Gastrocnemius medialis (tissue), 4 donors: ENCODE results near the gene OR2T11. TPM values are rescaled to one million over a fixed set of nuclear protein-coding genes. Genes with fewer than 3 reads are reported as not detected.

Experiments used
- ATAC-seq, 2 donors: fragments of 150-250 bp; one replicate each; pipeline ENCODE4 v1.9.1; 2016
- DNase-seq, 2 donors: peaks; one replicate each; pipeline ENCODE4 v3.0.0-alpha.2; 2019
- H3K27ac ChIP-seq, 4 donors: fragments of 200-600 bp; sonication (generic); 1 replicate in 1 of 4; 2 replicates in 3 of 4; pipeline ENCODE4 v1.5.1; 2016 to 2018; ENCODE audit warnings: mild to moderate bottlenecking in 2 of 4, moderate library complexity in 1 of 4
- H3K27me3 ChIP-seq, 3 donors: fragments of 200-600 bp; sonication (generic) in 2 of 3; 1 replicate in 1 of 3; 2 replicates in 2 of 3; pipeline versions ENCODE4 v1.5.1 to v1.6.0; 2016 to 2019; ENCODE audit warnings: mild to moderate bottlenecking in 1 of 3, moderate library complexity in 1 of 3
- H3K36me3 ChIP-seq, 2 donors: fragments of 200-600 bp; sonication (generic) in 1 of 2; one replicate each; pipeline ENCODE4 v1.5.1; 2017 to 2018
- H3K4me1 ChIP-seq, 2 donors: fragments of 200-600 bp; sonication (generic) in 1 of 2; one replicate each; pipeline ENCODE4 v1.5.1; 2016 to 2017; ENCODE audit warnings: mild to moderate bottlenecking in 2 of 2
- H3K4me3 ChIP-seq, 4 donors: fragments of 200-600 bp; sonication (generic) in 3 of 4; 1 replicate in 1 of 4; 2 replicates in 3 of 4; pipeline ENCODE4 v1.5.1; 2016 to 2019; ENCODE audit warnings: mild to moderate bottlenecking in 2 of 4
- H3K9me3 ChIP-seq, 3 donors: fragments of 200-600 bp; sonication (generic) in 2 of 3; 1 replicate in 1 of 3; 2 replicates in 2 of 3; pipeline ENCODE4 v1.5.1; 2016 to 2019
- CTCF ChIP-seq, 5 experiments: fragments of 450-650 bp in 3 of 5; fragments of 200-600 bp in 2 of 5; sonication (generic) in 2 of 5; IDR thresholded peaks in 4 of 5; conservative IDR thresholded peaks in 1 of 5; 1 replicate in 4 of 5; 2 replicates in 1 of 5; pipeline ENCODE4 v1.5.1; 2016 to 2019; ENCODE audit warnings: antibody characterized with exemption in 5 of 5, mild to moderate bottlenecking in 3 of 5, moderate library complexity in 3 of 5
- POLR2A ChIP-seq, 2 donors: fragments of 450-650 bp; IDR thresholded peaks; one replicate each; pipeline ENCODE4 v1.6.1; 2017; ENCODE audit warnings: antibody characterized with exemption in 2 of 2, mild to moderate bottlenecking in 2 of 2, moderate library complexity in 2 of 2
- in situ Hi-C, 4 donors: fragments of 200-750 bp; cut with MboI; loops; one replicate each; pipeline versions ENCODE4 v1.15.0 to v1.8.0; 2017; ENCODE audit warnings: low sequenced_read_pairs in 4 of 4
- intact Hi-C: fragments of 100-400 bp; cut with DNase I; formaldehyde crosslinking; loops from one replicate; pipeline ENCODE4 v1.15.1; 2023; ENCODE audit warnings: low total_unique reads
- total RNA-seq, 4 donors: library from RNA; depleted of rRNA; stranded (reverse); fragments of >200 nt; gene quantifications; one replicate each; pipeline versions ENCODE4 v1.1.0 to v1.2.3, GENCODE V29; 2016

OR2T11 gene
- total RNA-seq, 4 donors from 2014 or later, result not detected

GRCh38 chr1:248621770-248622169 is 13.1 kb downstream of the OR2T11 start:
- Histone ChIP-seq H3K36me3 (no peaks in the 10 kb centered on the region), H3K9me3 (no peaks in the 10 kb centered on the region), H3K27ac (no peak overlapping the region), H3K27me3 (no peaks in the 10 kb centered on the region), H3K4me1 (no peaks in the 10 kb centered on the region), H3K4me3 (no peak overlapping the region)
- TF ChIP-seq CTCF (IDR thresholded peaks at IDR 0.05 in 4 of 5, conservative IDR thresholded peaks at IDR 0.05 in 1 of 5), result no peak
- TF ChIP-seq POLR2A (IDR thresholded peaks at IDR 0.05), result no peak
- in situ Hi-C loops, result no loop called here
- DNase-seq, result no peak
- intact Hi-C loops, result no loop called here
- no peak for ATAC-seq

- ATAC-seq, result no peak
- TF ChIP-seq CTCF (IDR thresholded peaks at IDR 0.05 in 4 of 5, conservative IDR thresholded peaks at IDR 0.05 in 1 of 5) (peak in 1 of 5 experiments; percentile 44), POLR2A (IDR thresholded peaks at IDR 0.05) (no peak)
- no peaks in the 10 kb centered on the region for H3K4me1 ChIP-seq
- in situ Hi-C loops (no loop called here), intact Hi-C loops (no loop called here)
- no peaks in the 10 kb centered on the region for H3K36me3 ChIP-seq
- no peak overlapping the region for H3K4me3 ChIP-seq
- no peaks in the 10 kb centered on the region for H3K27me3 ChIP-seq
- no peak overlapping the region for H3K27ac ChIP-seq
- DNase-seq, result no peak
- no peaks in the 10 kb centered on the region for H3K9me3 ChIP-seq
These were observed 16.0 kb downstream of the OR2T11 start for GRCh38 chr1:248618878-248619277.

- DNase-seq (no peak), ATAC-seq (no peak)
- no peaks in the 10 kb centered on the region for H3K9me3 ChIP-seq
- in situ Hi-C loops, result no loop called here
- H3K36me3 ChIP-seq, result no peaks in the 10 kb centered on the region
- TF ChIP-seq POLR2A (IDR thresholded peaks at IDR 0.05) (no peak), CTCF (IDR thresholded peaks at IDR 0.05 in 4 of 5, conservative IDR thresholded peaks at IDR 0.05 in 1 of 5) (no peak)
- no peak overlapping the region for H3K4me3 ChIP-seq
- H3K4me1 ChIP-seq, result no peaks in the 10 kb centered on the region
- H3K27me3 ChIP-seq, result no peaks in the 10 kb centered on the region
- no peak overlapping the region for H3K27ac ChIP-seq
- intact Hi-C loops, result no loop called here
These were observed 16.8 kb downstream of the OR2T11 start for GRCh38 chr1:248618119-248618518.

- TF ChIP-seq POLR2A (IDR thresholded peaks at IDR 0.05), result no peak
- TF ChIP-seq CTCF (IDR thresholded peaks at IDR 0.05 in 4 of 5, conservative IDR thresholded peaks at IDR 0.05 in 1 of 5), result no peak
- DNase-seq (no peak), ATAC-seq (no peak)
- no peaks in the 10 kb centered on the region for H3K4me1 ChIP-seq
- in situ Hi-C loops (no loop called here), intact Hi-C loops (no loop called here)
- H3K27ac ChIP-seq, result no peak overlapping the region
- H3K36me3 ChIP-seq, result no peaks in the 10 kb centered on the region
- no peak overlapping the region for H3K4me3 ChIP-seq
- H3K27me3 ChIP-seq, result no peaks in the 10 kb centered on the region
- H3K9me3 ChIP-seq, result no peaks in the 10 kb centered on the region
These were observed 21.1 kb downstream of the OR2T11 start for GRCh38 chr1:248613742-248614141.

GRCh38 chr1:248611883-248612414 is 22.9 kb downstream of the OR2T11 start:
- Histone ChIP-seq H3K27me3 (no peaks in the 10 kb centered on the region), H3K27ac (no peak overlapping the region), H3K4me1 (no peaks in the 10 kb centered on the region), H3K9me3 (no peaks in the 10 kb centered on the region), H3K36me3 (no peaks in the 10 kb centered on the region), H3K4me3 (no peak overlapping the region)
- TF ChIP-seq CTCF (IDR thresholded peaks at IDR 0.05 in 4 of 5, conservative IDR thresholded peaks at IDR 0.05 in 1 of 5) (no peak), POLR2A (IDR thresholded peaks at IDR 0.05) (no peak)
- DNase-seq (no peak), ATAC-seq (no peak)
- in situ Hi-C loops, result no loop called here
- intact Hi-C loops, result no loop called here
